Right lobe of liver (tissue), 6 donors: Measurements from ENCODE around the gene MAP3K1. TPM values are rescaled to one million over a fixed set of nuclear protein-coding genes. Genes with fewer than 3 reads are reported as not detected.

ENCODE experiments used
- ATAC-seq, 4 donors: fragments of 200-7000 bp; cut with Tn5 transposase; one replicate each; pipeline ENCODE4 v1.9.1; 2020; ENCODE audit warnings: mild to moderate bottlenecking in 4 of 4, moderate library complexity in 4 of 4
- DNase-seq, 3 donors: peaks; one replicate each; pipeline ENCODE4 v3.0.0-alpha.2; 2020
- H3K27ac ChIP-seq, 3 donors: fragments of 200-600 bp; one replicate each; pipeline ENCODE4 v1.8.0; 2022
- H3K27me3 ChIP-seq, 2 donors: fragments of 200-600 bp; one replicate each; pipeline ENCODE4 v1.8.0; 2022
- H3K36me3 ChIP-seq, 4 donors: fragments of 200-600 bp; sonication (generic) in 1 of 4; one replicate each; pipeline versions ENCODE4 v1.5.1 to v1.8.0; 2017 to 2022; ENCODE audit warnings: control low read depth in 1 of 4
- H3K4me1 ChIP-seq, 4 donors: fragments of 200-600 bp; sonication (generic) in 1 of 4; one replicate each; pipeline versions ENCODE4 v1.5.1 to v1.8.0; 2017 to 2022; ENCODE audit warnings: control low read depth in 1 of 4
- H3K4me3 ChIP-seq, 3 donors: fragments of 200-600 bp; one replicate each; pipeline ENCODE4 v1.8.0; 2022
- H3K9me3 ChIP-seq, 4 donors: fragments of 200-600 bp; sonication (generic) in 1 of 4; one replicate each; pipeline versions ENCODE4 v1.5.1 to v1.8.0; 2017 to 2022; ENCODE audit warnings: control low read depth in 1 of 4
- POLR2A ChIP-seq: fragments of 450-650 bp; IDR thresholded peaks from one replicate; pipeline ENCODE4 v1.6.1; 2017; ENCODE audit warnings: antibody characterized with exemption, mild to moderate bottlenecking
- WGBS: methylation state at CpG from one replicate; pipeline ENCODE4 v1.1.6; 2018; ENCODE audit warnings: low coverage, low lambda C conversion rate; ENCODE audit not compliant: insufficient coverage; ENCODE audit errors: missing lambda C conversion rate; 5-methylcytosine and 5-hydroxymethylcytosine counted together
- intact Hi-C, 2 donors: fragments of 100-400 bp; cut with DNase I; formaldehyde crosslinking; loops; one replicate each; pipeline versions ENCODE4 v1.11.2 to v1.14.1; 2022
- total RNA-seq, 6 experiments: library from RNA; depleted of rRNA in 2 of 6; stranded (reverse); fragments of >200 nt in 2 of 6; fragmentation: NEBNext Ultra II Directional in 3 of 6; extraction: Animal tissue kit (Norgen Biotek cat#: 25700) in 3 of 6; gene quantifications; one replicate each; pipeline versions ENCODE4 v1.1.0 to v1.2.4, GENCODE V29; 2016 to 2023
- TF ChIP-seq, protein P1 (sequence below), 4 donors: fragments of 200-600 bp in 3 of 4; fragments of 450-650 bp in 1 of 4; IDR thresholded peaks; one replicate each; pipeline versions ENCODE4 v1.5.1 to v1.8.0; 2016 to 2022; ENCODE audit warnings: antibody characterized with exemption in 4 of 4, mild to moderate bottlenecking in 2 of 4
- donor health status: DM: no; HTN: yes; CAD: no.
- donor health status: DM: no; HTN: no; CAD: no.
- donor health status: DM: no; HTN: no; CAD: no.
- donor health status: DM: no; HTN: yes; CAD: no.
- donor health status: DM: no; HTN: yes; CAD: no.

MAP3K1 gene
- total RNA-seq, 6 experiments from 2014 or later: 6.3 to 10.3 (median 8.3) TPM

DNA sequence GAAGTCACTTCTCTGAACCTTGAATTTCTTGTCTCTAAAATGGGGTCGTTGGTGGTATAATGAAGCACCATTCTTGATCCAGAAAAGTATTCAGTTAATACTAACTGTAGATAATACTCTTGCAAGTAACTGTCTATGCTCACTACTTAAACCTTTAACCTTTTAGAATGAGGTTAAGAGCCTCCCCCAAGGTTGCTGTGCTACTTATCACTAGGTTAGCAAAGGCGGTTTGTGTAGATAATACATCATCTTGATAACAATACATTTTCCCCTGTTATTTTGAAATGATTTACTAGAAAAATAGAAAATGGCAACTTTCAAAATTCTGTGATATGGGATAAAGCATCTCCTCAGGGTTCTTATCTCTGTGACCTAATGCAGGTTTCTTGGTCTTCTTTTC, 12.6 kb downstream of the MAP3K1 start:
- DNase-seq (no peak), ATAC-seq (no peak)
- Histone ChIP-seq H3K27me3 (no peaks in the 10 kb centered on the region), H3K27ac (no peak overlapping the region), H3K36me3 (no peaks in the 10 kb centered on the region), H3K4me1 (peaks cover 0 to 16% (median 0%) of the 10 kb centered on the region in 4 donors), H3K9me3 (no peaks in the 10 kb centered on the region), H3K4me3 (no peak overlapping the region)
- TF ChIP-seq, protein P1, sequence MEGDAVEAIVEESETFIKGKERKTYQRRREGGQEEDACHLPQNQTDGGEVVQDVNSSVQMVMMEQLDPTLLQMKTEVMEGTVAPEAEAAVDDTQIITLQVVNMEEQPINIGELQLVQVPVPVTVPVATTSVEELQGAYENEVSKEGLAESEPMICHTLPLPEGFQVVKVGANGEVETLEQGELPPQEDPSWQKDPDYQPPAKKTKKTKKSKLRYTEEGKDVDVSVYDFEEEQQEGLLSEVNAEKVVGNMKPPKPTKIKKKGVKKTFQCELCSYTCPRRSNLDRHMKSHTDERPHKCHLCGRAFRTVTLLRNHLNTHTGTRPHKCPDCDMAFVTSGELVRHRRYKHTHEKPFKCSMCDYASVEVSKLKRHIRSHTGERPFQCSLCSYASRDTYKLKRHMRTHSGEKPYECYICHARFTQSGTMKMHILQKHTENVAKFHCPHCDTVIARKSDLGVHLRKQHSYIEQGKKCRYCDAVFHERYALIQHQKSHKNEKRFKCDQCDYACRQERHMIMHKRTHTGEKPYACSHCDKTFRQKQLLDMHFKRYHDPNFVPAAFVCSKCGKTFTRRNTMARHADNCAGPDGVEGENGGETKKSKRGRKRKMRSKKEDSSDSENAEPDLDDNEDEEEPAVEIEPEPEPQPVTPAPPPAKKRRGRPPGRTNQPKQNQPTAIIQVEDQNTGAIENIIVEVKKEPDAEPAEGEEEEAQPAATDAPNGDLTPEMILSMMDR (IDR thresholded peaks at IDR 0.05): no peak
- TF ChIP-seq POLR2A: no peak
- WGBS: 88% methylated on average over 2 of the region's 2 CpGs
- intact Hi-C loops: no loop called here

DNA sequence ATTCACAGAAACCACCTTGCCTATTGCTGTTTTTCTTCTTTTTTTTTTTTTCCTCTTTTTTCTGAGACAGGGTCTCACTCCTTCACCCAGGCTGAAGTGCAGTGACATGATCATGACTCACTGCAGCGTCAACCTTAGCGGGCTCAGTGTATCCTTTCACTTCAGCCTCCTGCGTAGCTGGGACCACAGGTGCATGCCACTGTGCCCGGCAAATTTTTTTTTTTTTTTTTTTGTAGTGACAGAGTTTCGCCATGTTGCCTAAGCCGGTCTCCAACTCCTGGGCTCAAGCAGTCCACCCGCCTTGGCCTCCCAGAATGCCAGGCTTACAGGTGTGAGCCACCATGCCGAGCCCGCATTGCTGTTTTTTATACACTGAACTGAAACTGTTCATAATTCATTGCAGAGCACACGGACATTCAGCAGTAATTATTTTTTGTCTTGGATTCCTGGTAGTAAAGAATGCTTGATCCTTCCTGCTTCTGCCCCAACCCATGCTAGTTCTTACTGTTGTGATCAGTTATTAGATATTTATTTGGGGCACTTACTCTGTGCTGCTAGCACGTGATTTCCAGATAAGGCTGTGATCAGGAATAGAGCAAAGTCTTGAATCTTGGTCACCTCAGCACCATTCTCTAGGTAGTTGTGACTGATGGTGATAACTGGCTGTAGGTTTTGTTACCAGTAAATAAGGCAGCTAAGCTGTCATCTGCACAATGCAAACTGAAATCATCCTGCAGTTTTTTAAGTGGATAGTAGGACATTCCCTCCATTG, 14.0 kb downstream of the MAP3K1 start:
- H3K27ac ChIP-seq: no peak overlapping the region
- no peaks in the 10 kb centered on the region for H3K9me3 ChIP-seq
- ATAC-seq (peak in 2 of 4 donors; percentile 27 to 53), DNase-seq (no peak)
- H3K27me3 ChIP-seq: no peaks in the 10 kb centered on the region
- TF ChIP-seq, protein P1 (IDR thresholded peaks at IDR 0.05): no peak
- TF ChIP-seq POLR2A: no peak
- no peak overlapping the region for H3K4me3 ChIP-seq
- H3K4me1 ChIP-seq: peaks cover 0 to 13% (median 0%) of the 10 kb centered on the region in 4 donors
- whole genome bisulfite sequencing: 73% methylated on average over 8 of the region's 11 CpGs
- no peaks in the 10 kb centered on the region for H3K36me3 ChIP-seq
- intact Hi-C loops: no loop called here

- no peak for ATAC-seq
- intact Hi-C loops: loop anchor here in 1 of 2 donors (10.0 kb wide), 1 partner anchor 557 kb away; no protein-coding TSS in a partner anchor
These were observed 16.4 kb downstream of the MAP3K1 start for GRCh38 chr5:56831773-56832172.

GRCh38 chr5:56833325-56833724, 18.0 kb downstream of the MAP3K1 start:
- Histone ChIP-seq H3K27ac (no peak overlapping the region), H3K27me3 (no peaks in the 10 kb centered on the region), H3K9me3 (no peaks in the 10 kb centered on the region), H3K36me3 (no peaks in the 10 kb centered on the region), H3K4me3 (no peak overlapping the region), H3K4me1 (peaks cover 0 to 13% (median 0%) of the 10 kb centered on the region in 4 donors)
- TF ChIP-seq, protein P1 (IDR thresholded peaks at IDR 0.05): no peak
- no peak for TF ChIP-seq POLR2A
- DNase-seq (no peak), ATAC-seq (peak in 2 of 4 donors; percentile 33 to 36)
- intact Hi-C loops: loop anchor here in 1 of 2 donors (10.0 kb wide), 1 partner anchor 559 kb away; no protein-coding TSS in a partner anchor
- WGBS: 63% methylated on average over 3 of the region's 4 CpGs

More at GRCh38 chr5:56831773-56832172, 16.4 kb downstream of the MAP3K1 start:
- H3K4me1 ChIP-seq: peaks cover 0 to 13% (median 0%) of the 10 kb centered on the region in 4 donors
- no peak for TF ChIP-seq POLR2A
- TF ChIP-seq, protein P1 (IDR thresholded peaks at IDR 0.05): no peak
- 50% methylated on average over 1 of the region's 1 CpG for WGBS
- H3K9me3 ChIP-seq: no peaks in the 10 kb centered on the region
- no peaks in the 10 kb centered on the region for H3K27me3 ChIP-seq
- no peak overlapping the region for H3K4me3 ChIP-seq
- no peak overlapping the region for H3K27ac ChIP-seq
- H3K36me3 ChIP-seq: no peaks in the 10 kb centered on the region
- no peak for DNase-seq
